MM.1S (cell line): ENCODE data around the gene CXCL11.

ENCODE experiments used
- CTCF ChIP-seq: fragments of 300-600 bp; sonication (generic); IDR thresholded peaks from 2 replicates; pipeline ENCODE4 v1.5.1; 2016; ENCODE audit warnings: antibody characterized with exemption, low read length, mixed read lengths
- EZH2 ChIP-seq: fragments of 300-600 bp; sonication (generic); optimal IDR thresholded peaks from 2 replicates; pipeline ENCODE3; 2017; ENCODE audit warnings: low read depth, mild to moderate bottlenecking, antibody characterized with exemption, low read length, mixed read lengths

GRCh38 chr4:76003035-76003434, 32.8 kb downstream of the CXCL11 start:
- TF ChIP-seq CTCF = no peak
- no peak for TF ChIP-seq EZH2
